ENCODE measurements around the gene PIP5KL1.
A peak's percentile ranks its signal among the peaks of the same experiment; 100 is the strongest.

Gene PIP5KL1

DNA sequence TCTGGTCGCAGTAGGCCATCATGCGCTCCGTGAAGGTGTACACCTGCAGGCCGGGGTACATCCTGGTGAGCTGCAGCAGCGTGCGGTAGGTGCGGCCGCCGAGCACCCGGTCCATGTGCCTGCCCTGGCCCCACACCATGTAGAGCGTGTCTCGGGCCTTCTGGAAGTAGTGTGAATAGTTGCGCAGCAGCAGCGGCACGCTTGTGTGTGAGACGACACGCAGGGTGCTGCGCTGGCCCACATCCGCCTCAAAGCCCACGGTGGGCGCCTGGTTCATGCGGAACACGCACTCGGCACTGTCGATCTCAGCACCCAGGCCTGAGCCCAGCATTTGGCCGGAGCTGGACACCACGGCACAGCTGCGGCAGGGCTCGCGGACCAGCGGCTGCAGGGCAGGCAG is 18.3 kb downstream of the PIP5KL1 start:
- no peak overlapping the region for H3K9ac ChIP-seq (ENCODE audit: low read length)
- no peak overlapping the region for H3K4me3 ChIP-seq (ENCODE audit: low read depth, low read length, poor library complexity, severe bottlenecking)
- H3K36me3 ChIP-seq (ENCODE audit: insufficient read depth, low read length): peaks cover 56% of the 10 kb centered on the region
- TF ChIP-seq EZH2 (IDR thresholded peaks at IDR 0.05; ENCODE audit: borderline replicate concordance, low read length): no peak
- TF ChIP-seq, protein P1, sequence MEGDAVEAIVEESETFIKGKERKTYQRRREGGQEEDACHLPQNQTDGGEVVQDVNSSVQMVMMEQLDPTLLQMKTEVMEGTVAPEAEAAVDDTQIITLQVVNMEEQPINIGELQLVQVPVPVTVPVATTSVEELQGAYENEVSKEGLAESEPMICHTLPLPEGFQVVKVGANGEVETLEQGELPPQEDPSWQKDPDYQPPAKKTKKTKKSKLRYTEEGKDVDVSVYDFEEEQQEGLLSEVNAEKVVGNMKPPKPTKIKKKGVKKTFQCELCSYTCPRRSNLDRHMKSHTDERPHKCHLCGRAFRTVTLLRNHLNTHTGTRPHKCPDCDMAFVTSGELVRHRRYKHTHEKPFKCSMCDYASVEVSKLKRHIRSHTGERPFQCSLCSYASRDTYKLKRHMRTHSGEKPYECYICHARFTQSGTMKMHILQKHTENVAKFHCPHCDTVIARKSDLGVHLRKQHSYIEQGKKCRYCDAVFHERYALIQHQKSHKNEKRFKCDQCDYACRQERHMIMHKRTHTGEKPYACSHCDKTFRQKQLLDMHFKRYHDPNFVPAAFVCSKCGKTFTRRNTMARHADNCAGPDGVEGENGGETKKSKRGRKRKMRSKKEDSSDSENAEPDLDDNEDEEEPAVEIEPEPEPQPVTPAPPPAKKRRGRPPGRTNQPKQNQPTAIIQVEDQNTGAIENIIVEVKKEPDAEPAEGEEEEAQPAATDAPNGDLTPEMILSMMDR (IDR thresholded peaks at IDR 0.05; ENCODE audit: low read length): no peak
- peak overlapping the region; percentile 33; the same call in 1 of the 2 replicates for H3K4me2 ChIP-seq (ENCODE audit: low read length)
- H2AFZ ChIP-seq (ENCODE audit: low read length): no peak overlapping the region
- H3F3A ChIP-seq (ENCODE audit: insufficient read depth, low read length): no peaks in the 10 kb centered on the region
- no peaks in the 10 kb centered on the region for H3K27me3 ChIP-seq (ENCODE audit: insufficient read depth, low read length)
- H3K4me1 ChIP-seq (ENCODE audit: insufficient read depth, low read length, severe bottlenecking): peaks cover 49% of the 10 kb centered on the region
- H4K20me1 ChIP-seq (ENCODE audit: insufficient read depth, low read length): no peaks in the 10 kb centered on the region
- H3K27ac ChIP-seq (ENCODE audit: low read depth, low read length, poor library complexity, severe bottlenecking): peak overlapping the region; percentile 78
- no peaks in the 10 kb centered on the region for H3K9me3 ChIP-seq (ENCODE audit: low read length)
- H3K79me2 ChIP-seq (ENCODE audit: insufficient read depth, low read length): no peaks in the 10 kb centered on the region
- no peaks in the 10 kb centered on the region for H3K9me2 ChIP-seq (ENCODE audit: low read depth, low read length)

DNA sequence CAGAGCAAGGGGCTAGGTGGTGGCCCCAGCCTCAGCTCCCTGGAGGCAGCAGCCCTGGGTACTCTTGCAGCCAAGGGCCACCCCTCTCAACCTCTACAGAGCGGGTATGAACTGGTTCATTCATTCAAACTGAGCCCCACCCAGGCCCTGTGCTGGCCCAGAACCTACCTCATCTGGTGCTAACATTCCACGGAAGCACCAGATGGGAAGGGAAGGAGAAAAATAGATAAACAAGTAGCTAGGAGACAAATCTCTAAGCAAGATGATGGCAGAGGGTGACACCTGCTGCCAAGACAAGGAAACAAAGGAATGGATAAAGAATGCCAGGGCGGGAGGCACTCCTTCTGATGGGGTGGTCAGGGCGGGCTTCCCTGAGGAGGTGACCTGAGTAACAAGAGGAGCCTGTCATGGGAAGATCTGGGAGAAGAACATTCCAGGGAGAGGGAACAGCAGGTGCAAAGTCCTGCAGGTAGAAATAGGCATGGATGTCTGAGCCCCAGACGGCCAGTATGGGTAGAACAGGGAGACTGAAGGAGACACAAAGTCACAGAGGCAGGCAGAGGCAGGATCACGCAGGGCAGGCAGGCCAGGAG is 19.9 kb downstream of the PIP5KL1 start:
- TF ChIP-seq EZH2 (IDR thresholded peaks at IDR 0.05; ENCODE audit: borderline replicate concordance, low read length): no peak
- TF ChIP-seq, protein P1 (IDR thresholded peaks at IDR 0.05; ENCODE audit: low read length): peak; percentile 56; the same call in 1 of the 2 replicates
- no peak overlapping the region for H2AFZ ChIP-seq (ENCODE audit: low read length)
- H3K79me2 ChIP-seq (ENCODE audit: insufficient read depth, low read length): no peaks in the 10 kb centered on the region
- H3K27ac ChIP-seq (ENCODE audit: low read depth, low read length, poor library complexity, severe bottlenecking): peak overlapping the region; percentile 78
- H3K4me1 ChIP-seq (ENCODE audit: insufficient read depth, low read length, severe bottlenecking): peaks cover 55% of the 10 kb centered on the region
- H3K27me3 ChIP-seq (ENCODE audit: insufficient read depth, low read length): no peaks in the 10 kb centered on the region
- H4K20me1 ChIP-seq (ENCODE audit: insufficient read depth, low read length): no peaks in the 10 kb centered on the region
- H3K9me2 ChIP-seq (ENCODE audit: low read depth, low read length): no peaks in the 10 kb centered on the region
- H3K9me3 ChIP-seq (ENCODE audit: low read length): no peaks in the 10 kb centered on the region
- no peaks in the 10 kb centered on the region for H3F3A ChIP-seq (ENCODE audit: insufficient read depth, low read length)
- H3K4me2 ChIP-seq (ENCODE audit: low read length): peak overlapping the region; percentile 7; the same call in 1 of the 2 replicates
- H3K36me3 ChIP-seq (ENCODE audit: insufficient read depth, low read length): peaks cover 56% of the 10 kb centered on the region
- H3K4me3 ChIP-seq (ENCODE audit: low read depth, low read length, poor library complexity, severe bottlenecking): no peak overlapping the region
- H3K9ac ChIP-seq (ENCODE audit: low read length): peak overlapping the region; percentile 8; the same call in 1 of the 2 replicates

GRCh38 chr9:127909839-127910273 is 20.7 kb downstream of the PIP5KL1 start:
- H4K20me1 ChIP-seq (ENCODE audit: insufficient read depth, low read length): no peaks in the 10 kb centered on the region
- H3K4me1 ChIP-seq (ENCODE audit: insufficient read depth, low read length, severe bottlenecking): peaks cover 55% of the 10 kb centered on the region
- no peak overlapping the region for H3K4me2 ChIP-seq (ENCODE audit: low read length)
- peaks cover 7% of the 10 kb centered on the region; the same call in 1 of the 2 replicates for H3F3A ChIP-seq (ENCODE audit: insufficient read depth, low read length)
- no peak overlapping the region for H2AFZ ChIP-seq (ENCODE audit: low read length)
- TF ChIP-seq, protein P1 (IDR thresholded peaks at IDR 0.05; ENCODE audit: low read length): no peak
- no peak for TF ChIP-seq EZH2 (IDR thresholded peaks at IDR 0.05; ENCODE audit: borderline replicate concordance, low read length)
- H3K27me3 ChIP-seq (ENCODE audit: insufficient read depth, low read length): no peaks in the 10 kb centered on the region
- no peak overlapping the region for H3K4me3 ChIP-seq (ENCODE audit: low read depth, low read length, poor library complexity, severe bottlenecking)
- H3K79me2 ChIP-seq (ENCODE audit: insufficient read depth, low read length): no peaks in the 10 kb centered on the region
- H3K9me2 ChIP-seq (ENCODE audit: low read depth, low read length): no peaks in the 10 kb centered on the region
- H3K9ac ChIP-seq (ENCODE audit: low read length): no peak overlapping the region
- no peaks in the 10 kb centered on the region for H3K9me3 ChIP-seq (ENCODE audit: low read length)
- peak overlapping the region; percentile 7 for H3K27ac ChIP-seq (ENCODE audit: low read depth, low read length, poor library complexity, severe bottlenecking)
- H3K36me3 ChIP-seq (ENCODE audit: insufficient read depth, low read length): peaks cover 54% of the 10 kb centered on the region
